SJSA1 (cell line): ENCODE results near the gene UBE2V1. TPM values are rescaled to one million over a fixed set of nuclear protein-coding genes. Genes with fewer than 3 reads are reported as not detected.

Source experiments
- DNase-seq, 2 experiments: peaks; one replicate each; pipeline ENCODE4 v3.0.0-alpha.2; 2015 to 2020; ENCODE audit warnings: low spot score in 2 of 2, low read depth in 1 of 2
- H3K27ac ChIP-seq: fragments of 250-450 bp; sonication (Bioruptor Pico); 2 replicates; pipeline ENCODE4 v1.5.1; 2020; ENCODE audit warnings: mild to moderate bottlenecking, moderate library complexity
- H3K27me3 ChIP-seq: fragments of 250-450 bp; sonication (Bioruptor Pico); replicated peaks from 2 replicates; pipeline ENCODE4 v1.5.1; 2020; ENCODE audit warnings: mild to moderate bottlenecking, moderate library complexity
- H3K36me3 ChIP-seq: fragments of 250-450 bp; sonication (Bioruptor Pico); 2 replicates; pipeline ENCODE4 v1.5.1; 2020; ENCODE audit warnings: mild to moderate bottlenecking
- H3K4me1 ChIP-seq: fragments of 250-450 bp; sonication (Bioruptor Pico); replicated peaks from 2 replicates; pipeline ENCODE4 v1.6.1; 2021; ENCODE audit warnings: mild to moderate bottlenecking
- H3K4me3 ChIP-seq: fragments of 250-450 bp; sonication (Bioruptor Pico); 2 replicates; pipeline ENCODE4 v1.5.1; 2020; ENCODE audit warnings: mild to moderate bottlenecking
- H3K9me3 ChIP-seq: fragments of 250-450 bp; sonication (Bioruptor Pico); replicated peaks from 2 replicates; pipeline ENCODE4 v1.5.1; 2020; ENCODE audit warnings: mild to moderate bottlenecking
- total RNA-seq: library from RNA; depleted of rRNA; stranded (reverse); fragments of >200 nt; shearing (Covaris generic); gene quantifications from 2 replicates; pipeline ENCODE4 v1.2.3, GENCODE V29; 2014

Gene UBE2V1
- total RNA-seq, 1 experiment from 2014 or later = 51.1 TPM

DNA sequence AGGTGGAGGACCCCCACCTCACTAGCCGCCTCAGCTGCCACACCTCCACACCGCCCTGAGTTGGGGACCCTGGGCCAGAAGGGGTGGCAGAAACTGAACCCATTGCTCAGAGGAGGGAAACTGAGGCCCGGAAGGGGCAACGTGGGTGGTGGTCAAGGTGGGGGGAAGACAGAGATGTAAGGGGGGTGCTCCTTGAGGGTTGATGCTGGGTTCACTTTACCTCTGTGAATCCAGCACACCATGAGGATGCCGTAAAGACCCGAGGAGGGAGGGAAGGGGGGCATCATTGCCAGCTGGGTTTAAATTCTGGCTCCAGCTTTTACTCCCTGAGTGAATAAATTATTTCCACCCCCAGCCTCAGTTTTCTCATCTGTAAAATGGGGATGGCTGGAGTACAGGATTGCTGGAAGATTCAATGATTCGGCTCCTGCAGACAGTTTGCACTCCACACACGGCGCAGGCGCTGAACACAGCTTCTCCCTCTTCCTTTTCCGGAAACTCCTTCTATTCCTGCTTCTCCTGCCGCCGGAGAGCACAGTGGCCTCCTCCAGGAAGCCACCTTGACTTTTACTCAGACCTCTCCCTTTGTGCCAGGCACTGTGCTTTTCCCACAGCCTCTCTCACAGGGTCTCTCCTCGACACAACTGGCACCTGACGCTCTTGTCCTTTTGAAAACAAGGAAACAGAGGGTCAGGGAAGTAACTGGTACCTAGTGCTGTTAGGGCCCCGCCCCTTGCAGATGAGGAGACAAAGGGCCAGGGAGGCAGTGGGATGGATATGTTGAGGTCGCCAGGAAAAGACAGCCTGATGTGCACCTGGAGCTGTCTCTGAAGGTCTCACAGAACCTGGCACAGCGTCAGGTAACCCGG, 59.4 kb downstream of the UBE2V1 start:
- Histone ChIP-seq H3K9me3 (no peaks in the 10 kb centered on the region), H3K27ac (peak overlapping the region; percentile 59), H3K36me3 (no peaks in the 10 kb centered on the region), H3K4me1 (peaks cover 92% of the 10 kb centered on the region), H3K4me3 (no peak overlapping the region), H3K27me3 (no peaks in the 10 kb centered on the region)
- DNase-seq = peak in 1 of 2 experiments; percentile 52

DNA sequence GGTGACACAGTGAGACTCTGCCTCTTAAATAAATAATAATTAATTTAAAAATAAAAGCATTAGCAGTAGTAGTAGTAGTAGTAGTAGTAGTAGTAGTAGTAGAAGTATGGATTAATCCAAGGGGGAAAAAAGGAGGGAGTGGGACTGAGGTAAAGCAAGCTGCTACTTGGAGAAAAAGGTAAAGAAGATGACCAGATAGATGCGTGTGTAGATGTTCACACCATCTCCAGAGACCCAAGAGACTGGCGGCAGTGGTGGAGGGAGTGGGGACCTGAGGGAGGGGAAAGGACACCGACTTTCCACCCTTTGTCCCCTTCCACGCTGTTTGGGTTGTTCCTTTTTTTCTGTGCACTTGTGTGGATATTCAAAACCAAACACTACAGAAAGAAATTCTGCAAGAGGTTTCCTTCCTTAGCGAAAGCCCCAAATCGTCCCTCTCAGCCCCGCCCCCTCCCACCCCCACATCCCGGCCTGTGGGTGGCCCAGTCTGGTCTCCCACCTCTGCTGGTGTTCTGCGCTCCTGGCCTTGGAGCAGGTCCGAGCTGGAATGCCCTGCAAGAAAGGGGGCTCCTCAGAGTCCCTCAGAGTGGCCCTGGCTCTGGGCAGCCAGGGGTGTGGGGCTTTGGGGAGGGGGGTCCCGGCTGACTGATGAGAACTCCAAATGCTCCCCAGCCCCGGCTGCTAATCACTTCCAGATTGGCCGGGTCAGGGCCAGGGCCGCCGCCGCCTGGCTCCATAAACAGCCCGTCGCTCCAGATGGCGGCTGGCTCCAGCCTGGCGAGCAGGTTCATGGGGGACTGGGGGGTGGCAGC, 60.2 kb downstream of the UBE2V1 start:
- H3K4me1 ChIP-seq = peaks cover 93% of the 10 kb centered on the region
- DNase-seq = peak; percentile 85 to 90
- no peaks in the 10 kb centered on the region for H3K9me3 ChIP-seq
- H3K27me3 ChIP-seq = no peaks in the 10 kb centered on the region
- no peaks in the 10 kb centered on the region for H3K36me3 ChIP-seq
- H3K27ac ChIP-seq = peak overlapping the region; percentile 66
- H3K4me3 ChIP-seq = no peak overlapping the region

DNA sequence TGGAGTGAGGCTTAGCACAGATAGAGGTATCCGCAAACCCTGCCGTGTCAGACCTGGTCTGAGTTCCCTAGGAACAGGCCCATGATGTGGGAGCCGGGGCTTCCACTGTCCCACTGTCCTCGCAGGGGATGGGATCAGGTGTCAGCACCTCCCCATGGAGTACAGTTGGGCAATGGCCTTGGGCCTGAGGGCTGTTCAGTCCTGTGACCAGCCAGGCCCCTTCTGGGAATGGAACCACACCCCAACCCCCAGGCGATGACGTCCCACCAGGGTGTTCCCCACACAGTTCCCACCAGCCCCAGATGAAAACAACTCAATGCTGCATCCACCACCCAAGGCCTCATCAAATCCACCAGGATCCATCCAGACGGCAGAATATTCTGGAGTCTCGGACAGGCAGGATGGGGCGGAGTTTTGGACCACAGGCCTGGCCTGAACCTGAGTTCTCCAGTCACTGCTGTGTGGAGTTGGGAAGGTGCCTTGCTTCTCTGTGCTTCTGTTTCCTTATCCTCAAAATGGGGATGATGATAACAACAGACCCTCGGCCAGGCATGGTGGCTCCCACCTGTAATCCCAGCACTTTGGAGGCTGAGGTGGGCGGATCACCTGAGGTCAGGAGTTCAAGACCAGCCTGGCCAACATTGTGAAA, 62.2 kb downstream of the UBE2V1 start:
- no peaks in the 10 kb centered on the region for H3K36me3 ChIP-seq
- H3K9me3 ChIP-seq = 0 out of 2 replicates have a peak, but pooled peaks cover 3% of the 10 kb centered on the region
- no peak overlapping the region for H3K4me3 ChIP-seq
- no peak overlapping the region for H3K27ac ChIP-seq
- no peak for DNase-seq
- H3K27me3 ChIP-seq = no peaks in the 10 kb centered on the region
- H3K4me1 ChIP-seq = peaks cover 84% of the 10 kb centered on the region

DNA sequence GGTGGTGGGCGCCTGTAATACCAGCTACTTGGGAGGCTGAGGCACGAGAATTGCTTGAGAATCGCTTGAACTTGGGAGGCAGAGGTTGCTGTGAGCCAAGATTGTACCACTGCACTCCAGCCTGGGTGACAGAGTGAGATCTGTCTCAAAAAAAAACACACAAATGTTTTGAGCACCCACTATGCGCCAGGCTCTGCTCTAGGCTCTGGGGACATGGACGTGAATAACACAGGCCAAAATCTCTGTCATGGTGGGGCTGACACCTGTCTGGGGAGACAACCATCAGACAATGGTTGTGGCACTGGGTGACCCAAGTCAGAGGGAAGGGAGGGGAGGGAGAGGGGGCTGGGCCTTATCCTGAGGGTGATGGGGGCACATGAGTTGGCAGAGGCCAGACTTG, 62.7 kb downstream of the UBE2V1 start:
- no peak overlapping the region for H3K27ac ChIP-seq
- no peaks in the 10 kb centered on the region for H3K36me3 ChIP-seq
- 0 out of 2 replicates have a peak, but pooled peaks cover 5% of the 10 kb centered on the region for H3K9me3 ChIP-seq
- H3K4me1 ChIP-seq = peaks cover 79% of the 10 kb centered on the region
- DNase-seq = no peak
- H3K4me3 ChIP-seq = no peak overlapping the region
- no peaks in the 10 kb centered on the region for H3K27me3 ChIP-seq

DNA sequence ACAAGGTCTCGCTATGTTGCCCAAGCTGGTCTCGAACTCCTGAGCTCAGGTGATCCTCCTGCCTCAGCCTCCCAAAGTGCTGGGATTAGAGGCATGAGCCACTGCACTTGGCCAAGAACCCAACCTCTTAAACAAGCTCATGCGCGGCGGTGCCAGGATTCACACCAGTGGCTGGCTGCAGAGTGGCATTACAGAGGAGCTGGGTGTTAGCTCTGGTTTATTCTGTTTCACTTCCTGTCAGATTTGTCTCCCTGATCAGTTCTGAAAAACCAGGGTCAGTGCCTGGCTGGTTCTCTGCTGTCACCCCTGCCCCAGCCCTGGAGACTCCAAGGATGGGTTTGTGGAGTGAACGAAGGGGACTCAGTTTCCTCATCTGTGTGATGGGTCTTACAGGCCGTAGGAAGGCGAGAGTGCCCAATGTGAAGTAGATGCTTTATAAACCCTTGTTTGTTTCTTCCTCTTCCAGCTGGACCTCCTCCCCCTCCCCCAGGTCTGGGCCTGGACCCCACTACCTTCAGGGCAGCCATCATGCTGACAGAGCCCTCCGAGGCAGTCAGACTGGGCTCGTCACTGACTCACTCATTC, 63.4 kb downstream of the UBE2V1 start:
- H3K9me3 ChIP-seq = 0 out of 2 replicates have a peak, but pooled peaks cover 5% of the 10 kb centered on the region
- no peaks in the 10 kb centered on the region for H3K36me3 ChIP-seq
- no peaks in the 10 kb centered on the region for H3K27me3 ChIP-seq
- no peak overlapping the region for H3K27ac ChIP-seq
- H3K4me1 ChIP-seq = peaks cover 73% of the 10 kb centered on the region
- DNase-seq = no peak
- no peak overlapping the region for H3K4me3 ChIP-seq

DNA sequence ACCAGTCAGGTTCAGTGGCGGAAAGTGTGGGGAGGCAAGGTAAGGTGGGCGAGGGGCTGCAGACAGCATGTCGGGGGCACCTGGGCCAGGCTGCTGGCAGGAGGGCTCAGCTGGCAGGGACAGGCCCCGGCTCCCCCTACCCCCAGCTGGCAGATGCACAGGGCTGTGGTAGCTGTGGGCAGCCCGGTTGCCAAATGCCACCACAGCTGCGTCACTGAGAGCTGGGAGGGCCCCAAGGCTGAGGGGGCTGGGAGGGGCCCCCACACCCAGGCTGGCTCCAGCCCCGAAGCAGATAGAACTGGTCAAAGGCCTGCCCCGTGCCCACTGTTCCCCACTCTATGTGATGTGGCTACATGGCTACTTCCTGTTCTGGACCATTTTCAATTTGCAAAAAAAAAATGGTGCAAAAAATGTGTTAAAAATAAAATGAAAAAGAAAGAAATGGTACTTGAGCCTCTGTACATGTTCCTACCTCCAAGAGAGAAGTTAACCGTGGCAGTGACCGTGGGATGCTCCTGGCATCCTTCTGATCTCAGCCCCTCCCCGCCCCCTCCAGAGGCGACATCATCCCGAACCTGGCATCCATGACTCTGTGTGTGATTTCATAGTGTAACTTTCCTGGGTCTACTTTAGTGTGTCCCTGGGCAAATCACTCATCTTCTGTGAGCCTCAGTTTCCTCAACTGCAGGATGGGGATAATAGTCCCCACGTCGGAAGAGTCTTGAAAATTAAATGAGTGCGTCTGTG, 64.4 kb downstream of the UBE2V1 start:
- Histone ChIP-seq H3K27ac (no peak overlapping the region), H3K9me3 (0 out of 2 replicates have a peak, but pooled peaks cover 5% of the 10 kb centered on the region), H3K27me3 (no peaks in the 10 kb centered on the region), H3K4me3 (no peak overlapping the region), H3K36me3 (no peaks in the 10 kb centered on the region), H3K4me1 (peaks cover 73% of the 10 kb centered on the region)
- no peak for DNase-seq

DNA sequence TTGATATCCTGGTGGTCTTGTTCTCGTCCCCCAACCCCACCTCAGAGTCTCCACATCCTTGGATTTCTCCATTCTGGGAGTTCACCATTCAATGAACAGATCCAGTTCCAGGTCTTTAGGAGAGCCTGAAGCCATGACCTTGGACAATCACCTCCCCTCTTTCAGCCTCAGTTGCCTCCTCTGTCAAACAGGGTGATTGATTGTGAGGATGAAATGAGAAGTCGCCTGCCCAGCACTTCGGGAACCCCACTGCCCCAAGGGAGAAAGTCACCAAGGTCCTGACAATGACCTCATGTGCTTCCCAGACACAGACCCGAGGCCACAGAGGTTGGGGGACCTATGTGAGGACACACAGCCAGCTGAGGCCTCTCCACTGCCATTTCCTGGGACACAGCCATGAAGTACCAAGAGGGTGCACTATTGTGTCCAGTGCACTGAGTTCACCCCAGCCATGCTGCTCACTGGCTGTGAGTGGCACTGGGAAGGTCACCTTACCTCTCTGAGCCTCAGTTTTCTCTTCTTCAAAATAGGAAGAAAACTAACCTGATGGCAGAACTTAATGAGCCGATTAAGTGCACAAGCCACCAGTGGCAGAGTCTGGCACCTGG, 68.5 kb downstream of the UBE2V1 start:
- 0 out of 2 replicates have a peak, but pooled peaks cover 5% of the 10 kb centered on the region for H3K9me3 ChIP-seq
- no peaks in the 10 kb centered on the region for H3K27me3 ChIP-seq
- H3K4me1 ChIP-seq = peaks cover 37% of the 10 kb centered on the region
- no peak for DNase-seq
- H3K27ac ChIP-seq = no peak overlapping the region
- H3K4me3 ChIP-seq = no peak overlapping the region
- H3K36me3 ChIP-seq = no peaks in the 10 kb centered on the region

DNA sequence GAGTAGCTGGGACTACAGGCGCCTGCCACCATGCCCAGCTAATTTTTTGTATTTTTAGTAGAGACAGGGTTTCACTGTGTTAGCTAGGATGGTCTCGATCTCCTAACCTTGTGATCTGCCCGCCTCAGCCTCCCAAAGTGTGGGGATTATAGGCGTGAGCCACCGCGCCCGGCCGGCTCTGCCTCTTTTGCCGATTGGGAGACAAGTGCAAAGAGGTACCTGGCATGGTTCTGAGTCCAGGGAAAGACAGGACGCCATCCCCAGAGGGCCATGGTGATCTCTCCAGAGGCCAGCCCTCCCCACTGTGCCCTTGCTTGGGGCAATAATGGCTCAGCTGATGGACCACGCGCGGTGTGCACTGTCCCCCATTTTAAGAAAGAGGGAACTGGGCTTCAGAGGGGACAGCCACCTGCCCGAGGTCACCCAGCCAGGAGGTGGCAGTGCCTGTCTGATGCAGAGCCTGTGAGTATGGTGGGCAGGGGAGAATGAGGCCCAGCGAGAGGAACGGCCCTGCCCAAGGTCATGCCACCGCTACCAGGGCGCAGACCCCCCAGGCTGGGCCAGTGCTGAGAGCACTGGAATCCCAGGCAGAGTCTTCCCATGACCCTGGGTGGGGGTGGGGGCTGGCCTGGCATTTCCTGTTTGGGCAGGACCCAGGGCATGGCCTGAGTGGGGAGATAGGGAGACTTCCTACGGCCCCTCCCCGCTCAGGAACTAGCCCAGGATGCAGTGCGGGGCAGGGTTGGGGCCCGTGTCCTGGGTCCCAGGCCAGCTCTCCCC, 69.2 kb downstream of the UBE2V1 start:
- Histone ChIP-seq H3K4me3 (no peak overlapping the region), H3K27ac (no peak overlapping the region), H3K9me3 (0 out of 2 replicates have a peak, but pooled peaks cover 5% of the 10 kb centered on the region), H3K27me3 (no peaks in the 10 kb centered on the region), H3K4me1 (peaks cover 34% of the 10 kb centered on the region), H3K36me3 (no peaks in the 10 kb centered on the region)
- no peak for DNase-seq

DNA sequence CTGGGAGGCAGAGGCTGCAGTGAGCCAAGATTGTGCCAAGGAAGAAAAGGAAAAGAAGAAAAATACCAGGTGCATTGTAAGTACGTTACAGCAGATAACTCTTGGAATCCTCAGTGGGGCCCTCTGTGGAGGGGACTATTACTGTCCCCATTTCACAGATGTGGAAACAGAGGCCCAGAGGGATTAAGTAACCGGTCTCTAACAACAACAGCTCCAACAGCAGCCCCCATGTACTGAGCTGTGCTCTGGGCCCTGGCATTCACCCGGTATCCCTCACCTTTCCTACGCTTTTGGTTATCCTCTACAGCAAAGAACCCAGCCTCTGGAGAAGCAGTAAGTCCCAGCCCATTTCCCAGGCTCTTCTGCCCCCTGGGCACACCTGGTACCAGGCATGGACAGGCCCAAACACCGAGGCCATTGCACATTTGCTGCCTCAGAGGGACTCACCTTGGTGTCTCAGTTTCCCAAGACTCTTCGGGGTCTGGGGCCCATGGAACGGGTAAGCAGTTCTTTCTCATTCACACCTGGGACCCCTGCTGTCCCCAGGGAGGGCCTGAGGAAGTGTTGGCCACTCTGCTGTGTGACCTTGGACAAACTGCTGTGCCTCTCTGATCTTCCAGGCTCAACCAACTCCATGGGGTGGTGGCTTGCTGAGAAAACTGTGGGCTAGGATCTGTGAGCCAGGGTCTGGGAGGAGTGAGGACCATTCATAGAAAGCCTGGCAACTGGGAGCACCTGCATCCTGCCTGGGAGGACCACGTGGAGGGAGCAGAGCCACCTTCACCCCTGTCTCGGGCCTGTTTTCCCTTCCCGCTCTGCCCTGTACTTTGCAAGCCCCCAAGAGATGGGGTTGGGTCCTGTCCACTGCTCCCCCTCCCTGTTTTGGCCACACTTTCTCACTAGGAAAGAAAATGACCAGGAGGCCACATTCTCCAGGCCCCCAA, 70.3 kb downstream of the UBE2V1 start:
- H3K4me1 ChIP-seq = peaks cover 23% of the 10 kb centered on the region

DNA sequence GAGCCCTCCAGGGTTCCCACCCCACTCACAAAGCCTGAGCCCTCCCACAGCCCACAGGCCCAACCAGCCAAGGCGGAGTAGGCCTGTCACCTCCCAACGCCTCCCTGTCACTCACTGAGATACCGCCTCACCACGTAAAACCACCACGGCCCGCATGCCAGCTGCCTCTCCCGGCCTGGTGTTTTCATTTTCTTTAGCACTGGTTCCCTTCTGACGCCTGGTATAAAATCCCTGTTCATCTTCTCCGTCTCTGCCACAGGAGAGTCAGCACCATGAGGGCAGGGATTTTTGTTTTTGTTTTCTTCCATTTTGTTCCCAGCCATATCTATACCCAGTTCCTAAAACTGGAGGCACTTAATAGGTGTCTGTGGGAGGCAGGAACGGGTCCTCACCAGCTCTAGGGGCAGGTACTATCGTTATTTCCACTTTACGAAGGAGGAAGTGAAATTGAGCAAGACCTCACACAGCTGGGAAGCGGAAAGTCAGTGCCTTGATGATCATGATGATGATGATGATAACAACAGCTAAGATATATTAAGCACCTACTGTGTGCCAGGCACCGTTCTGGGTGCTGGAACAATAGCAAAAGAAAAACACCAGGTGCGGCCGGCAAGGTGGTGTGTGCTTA, 71.6 kb downstream of the UBE2V1 start:
- DNase-seq = no peak
- Histone ChIP-seq H3K27ac (no peak overlapping the region), H3K36me3 (no peaks in the 10 kb centered on the region), H3K27me3 (no peaks in the 10 kb centered on the region), H3K9me3 (0 out of 2 replicates have a peak, but pooled peaks cover 5% of the 10 kb centered on the region), H3K4me3 (no peak overlapping the region), H3K4me1 (peaks cover 15% of the 10 kb centered on the region)

More for the DNA sequence above, 70.3 kb downstream of the UBE2V1 start:
- no peak overlapping the region for H3K4me3 ChIP-seq
- no peaks in the 10 kb centered on the region for H3K27me3 ChIP-seq
- DNase-seq = no peak
- H3K36me3 ChIP-seq = no peaks in the 10 kb centered on the region
- H3K27ac ChIP-seq = no peak overlapping the region
- H3K9me3 ChIP-seq = 0 out of 2 replicates have a peak, but pooled peaks cover 5% of the 10 kb centered on the region
